ENCODE data around the gene FILIP1L.

Gene FILIP1L

GRCh38 chr3:99866261-99866761 is 248.0 kb downstream of the FILIP1L start:
- H3K27ac ChIP-seq = no peak overlapping the region
- TF ChIP-seq ZFX (IDR thresholded peaks at IDR 0.05) = no peak
- TF ChIP-seq CTCF (conservative IDR thresholded peaks at IDR 0.05) = no peak

GRCh38 chr3:99865321-99865720 is 249.0 kb downstream of the FILIP1L start:
- H3K27ac ChIP-seq = no peak overlapping the region
- no peak for TF ChIP-seq CTCF (conservative IDR thresholded peaks at IDR 0.05)
- TF ChIP-seq ZFX (IDR thresholded peaks at IDR 0.05) = no peak

GRCh38 chr3:99864289-99864688 is 250.0 kb downstream of the FILIP1L start:
- TF ChIP-seq CTCF (conservative IDR thresholded peaks at IDR 0.05) (no peak), ZFX (IDR thresholded peaks at IDR 0.05) (no peak)
- no peak overlapping the region for H3K27ac ChIP-seq

DNA sequence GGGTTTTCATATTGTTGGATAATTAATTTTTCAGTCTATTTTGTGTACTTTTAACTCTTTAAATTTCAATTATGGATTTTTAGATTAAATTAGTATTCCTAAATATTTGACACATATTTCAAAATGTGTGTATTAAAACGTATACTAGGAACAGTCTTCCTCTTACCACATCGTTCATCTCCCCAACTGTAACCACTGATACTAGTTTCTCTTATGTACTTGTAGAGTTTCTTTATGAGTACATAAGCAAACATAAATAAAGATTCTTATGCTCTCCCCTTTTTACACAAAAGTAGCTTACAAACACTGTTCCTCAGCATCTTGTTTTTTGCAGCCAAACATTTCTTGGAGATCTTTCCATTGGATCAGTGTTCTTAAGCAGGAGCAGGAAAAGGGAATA is 250.7 kb downstream of the FILIP1L start:
- TF ChIP-seq CTCF (conservative IDR thresholded peaks at IDR 0.05) (no peak), ZFX (IDR thresholded peaks at IDR 0.05) (no peak)
- no peak overlapping the region for H3K27ac ChIP-seq

- TF ChIP-seq CTCF (conservative IDR thresholded peaks at IDR 0.05) (no peak), ZFX (IDR thresholded peaks at IDR 0.05) (no peak)
- no peak overlapping the region for H3K27ac ChIP-seq
Observed at GRCh38 chr3:99863002-99863401, 251.3 kb downstream of the FILIP1L start.

- TF ChIP-seq ZFX (IDR thresholded peaks at IDR 0.05) (no peak), CTCF (conservative IDR thresholded peaks at IDR 0.05) (no peak)
- H3K27ac ChIP-seq = no peak overlapping the region
Observed at GRCh38 chr3:99862208-99862607, 252.1 kb downstream of the FILIP1L start.

DNA sequence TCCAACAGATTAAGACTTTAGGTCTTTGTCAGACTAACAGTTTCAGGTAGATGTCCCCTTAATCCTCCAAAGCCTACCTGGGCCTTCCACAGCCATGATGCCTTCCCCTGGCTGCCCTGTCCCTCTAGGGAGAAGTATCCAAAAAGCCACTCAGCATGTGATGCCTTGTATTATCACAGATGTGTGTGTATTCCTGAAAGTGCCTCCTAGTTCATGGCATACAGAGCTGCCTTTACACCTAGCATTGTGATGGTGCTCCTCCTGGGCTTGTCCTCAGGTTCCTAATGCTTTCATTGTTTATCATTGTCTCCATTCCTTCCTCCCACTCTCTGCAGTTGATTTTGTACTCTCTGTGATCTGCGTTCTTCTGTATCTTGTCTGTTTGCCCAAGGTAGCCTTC is 253.1 kb downstream of the FILIP1L start:
- no peak overlapping the region for H3K27ac ChIP-seq
- TF ChIP-seq CTCF (conservative IDR thresholded peaks at IDR 0.05) = no peak
- TF ChIP-seq ZFX (IDR thresholded peaks at IDR 0.05) = no peak
